ENCODE measurements around the gene GSK3A. TPM values are rescaled to one million over a fixed set of nuclear protein-coding genes. Genes with fewer than 3 reads are reported as not detected.

The GSK3A gene
- total RNA-seq, 2 experiments from 2014 or later: 41.0 to 42.2 TPM

GRCh38 chr19:42199440-42200115, 42.8 kb downstream of the GSK3A start:
- POLR2A ChIA-PET: interaction anchor here (0.6 to 5.7 kb wide), 22 partner anchors 8 to 86 kb away, joined by 3 to 63 read pairs (median 4); partner anchors contain the start of genes CIC, DEDD2, GSK3A and ZNF526
- DNase-seq (peak; percentile 86), ATAC-seq (ENCODE audit: low read depth) (peak; percentile 68)
- H3K9me3 Mint-ChIP-seq: no peaks in the 10 kb centered on the region
- H3K27ac Mint-ChIP-seq: peak overlapping the region; percentile 95
- H3K27me3 Mint-ChIP-seq: no peaks in the 10 kb centered on the region
- H3K36me3 Mint-ChIP-seq: peaks cover 42% of the 10 kb centered on the region
- H3K4me3 Mint-ChIP-seq: peak overlapping the region; percentile 77
- peaks cover 59% of the 10 kb centered on the region for H3K4me1 Mint-ChIP-seq

GRCh38 chr19:42198676-42199439, 43.5 kb downstream of the GSK3A start:
- peak; percentile 68 for ATAC-seq (ENCODE audit: low read depth)
- Mint-ChIP-seq H3K9me3 (peaks cover 2% of the 10 kb centered on the region), H3K27ac (peak overlapping the region; percentile 95), H3K4me3 (peak overlapping the region; percentile 77), H3K4me1 (peaks cover 61% of the 10 kb centered on the region), H3K36me3 (peaks cover 40% of the 10 kb centered on the region), H3K27me3 (peaks cover 2% of the 10 kb centered on the region)
- no peak for DNase-seq
- POLR2A ChIA-PET: interaction anchor here (0.6 to 5.7 kb wide), 25 partner anchors 9 to 86 kb away, joined by 3 to 63 read pairs (median 4); partner anchors contain the start of genes CIC, DEDD2, GSK3A and ZNF526

DNA sequence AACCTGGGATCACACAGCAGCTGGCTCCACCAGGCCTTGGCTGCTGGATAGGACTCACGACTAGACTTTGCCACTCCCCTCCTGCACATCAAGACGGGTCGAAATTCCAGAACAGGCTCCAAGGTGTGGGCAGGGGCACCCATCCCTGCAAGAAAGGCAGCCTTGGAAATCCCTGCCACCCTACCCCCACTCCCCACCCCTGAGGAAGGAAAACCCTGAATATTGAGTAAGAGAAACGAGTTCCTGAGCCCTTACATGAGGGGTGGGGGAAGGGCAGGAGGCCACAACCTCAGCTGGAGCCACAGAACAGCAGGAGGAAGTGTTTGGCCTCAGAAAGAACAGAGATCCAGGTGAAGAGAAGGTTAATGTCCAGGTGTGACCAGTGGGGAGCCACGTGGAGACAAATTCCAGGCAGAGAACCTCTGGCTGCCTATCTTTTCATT, 45.0 kb downstream of the GSK3A start:
- POLR2A ChIA-PET: interaction anchor here (0.6 to 2.6 kb wide), 8 partner anchors 9 to 1331 kb away, joined by 3 to 11 read pairs (median 6); partner anchors contain the start of gene ZNF526

GRCh38 chr19:42196011-42197001, 46.1 kb downstream of the GSK3A start:
- H3K27me3 Mint-ChIP-seq: peaks cover 2% of the 10 kb centered on the region
- H3K9me3 Mint-ChIP-seq: peaks cover 8% of the 10 kb centered on the region
- ATAC-seq (ENCODE audit: low read depth) (no peak), DNase-seq (no peak)
- H3K4me1 Mint-ChIP-seq: peaks cover 54% of the 10 kb centered on the region
- POLR2A ChIA-PET: interaction anchor here (1.4 to 2.6 kb wide), 2 partner anchors 11 to 84 kb away, joined by 6 to 7 read pairs; no protein-coding TSS in a partner anchor
- H3K4me3 Mint-ChIP-seq: no peak overlapping the region
- H3K36me3 Mint-ChIP-seq: peaks cover 33% of the 10 kb centered on the region
- H3K27ac Mint-ChIP-seq: peak overlapping the region; percentile 86

More for the DNA sequence above, 45.0 kb downstream of the GSK3A start:
- DNase-seq (peak; percentile 55), ATAC-seq (ENCODE audit: low read depth) (no peak)
- Mint-ChIP-seq H3K36me3 (peaks cover 38% of the 10 kb centered on the region), H3K27ac (peak overlapping the region; percentile 86), H3K27me3 (peaks cover 2% of the 10 kb centered on the region), H3K4me1 (peaks cover 56% of the 10 kb centered on the region), H3K4me3 (peak overlapping the region; percentile 82), H3K9me3 (peaks cover 8% of the 10 kb centered on the region)

GRCh38 chr19:42193706-42194105, 48.7 kb downstream of the GSK3A start:
- no peak for ATAC-seq (ENCODE audit: low read depth)
- Mint-ChIP-seq H3K36me3 (peaks cover 26% of the 10 kb centered on the region), H3K4me1 (peaks cover 41% of the 10 kb centered on the region), H3K27ac (no peak overlapping the region), H3K4me3 (no peak overlapping the region), H3K27me3 (peaks cover 4% of the 10 kb centered on the region), H3K9me3 (peaks cover 8% of the 10 kb centered on the region)
- POLR2A ChIA-PET: no interaction called here
- no peak for DNase-seq

DNA sequence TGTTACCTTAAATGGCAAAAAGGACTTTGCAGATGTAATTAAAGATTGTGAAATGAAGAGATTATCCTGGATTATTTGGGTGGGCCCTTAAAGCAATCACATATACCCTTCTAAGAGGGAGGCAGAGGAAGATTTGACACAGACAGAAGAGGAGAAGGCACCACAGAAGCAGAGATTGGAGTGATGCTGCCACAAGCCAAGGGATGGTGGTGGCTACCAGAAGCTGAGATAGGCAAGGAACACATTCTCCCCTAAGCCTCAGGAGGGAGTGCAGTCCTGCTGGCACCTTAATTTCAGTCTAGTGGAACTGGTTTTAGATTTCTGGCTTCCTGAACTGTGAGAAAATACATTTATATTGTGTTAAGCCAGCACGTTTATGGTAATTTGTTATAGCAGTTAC, 49.1 kb downstream of the GSK3A start:
- peaks cover 24% of the 10 kb centered on the region for H3K36me3 Mint-ChIP-seq
- H3K27me3 Mint-ChIP-seq: peaks cover 4% of the 10 kb centered on the region
- ATAC-seq (ENCODE audit: low read depth) (no peak), DNase-seq (no peak)
- H3K9me3 Mint-ChIP-seq: peaks cover 8% of the 10 kb centered on the region
- no peak overlapping the region for H3K4me3 Mint-ChIP-seq
- no peak overlapping the region for H3K27ac Mint-ChIP-seq
- POLR2A ChIA-PET: no interaction called here
- H3K4me1 Mint-ChIP-seq: peaks cover 38% of the 10 kb centered on the region

GRCh38 chr19:42191855-42192254, 50.5 kb downstream of the GSK3A start:
- DNase-seq: no peak
- peaks cover 30% of the 10 kb centered on the region for H3K4me1 Mint-ChIP-seq
- H3K27ac Mint-ChIP-seq: no peak overlapping the region
- POLR2A ChIA-PET: interaction anchor here (1.2 kb wide), 1 partner anchor 8 kb away, joined by 3 read pairs; no protein-coding TSS in a partner anchor
- no peak for ATAC-seq (ENCODE audit: low read depth)
- peaks cover 18% of the 10 kb centered on the region for H3K36me3 Mint-ChIP-seq
- H3K4me3 Mint-ChIP-seq: peak overlapping the region; percentile 6
- H3K9me3 Mint-ChIP-seq: peaks cover 8% of the 10 kb centered on the region
- peaks cover 4% of the 10 kb centered on the region for H3K27me3 Mint-ChIP-seq

GRCh38 chr19:42191330-42191729, 51.1 kb downstream of the GSK3A start:
- Mint-ChIP-seq H3K4me1 (peaks cover 25% of the 10 kb centered on the region), H3K4me3 (no peak overlapping the region), H3K27me3 (peaks cover 4% of the 10 kb centered on the region), H3K9me3 (peaks cover 8% of the 10 kb centered on the region), H3K36me3 (peaks cover 13% of the 10 kb centered on the region), H3K27ac (peak overlapping the region; percentile 15)
- no peak for DNase-seq
- peak; percentile 18 for ATAC-seq (ENCODE audit: low read depth)
- POLR2A ChIA-PET: interaction anchor here (1.2 kb wide), 1 partner anchor 8 kb away, joined by 3 read pairs; no protein-coding TSS in a partner anchor

DNA sequence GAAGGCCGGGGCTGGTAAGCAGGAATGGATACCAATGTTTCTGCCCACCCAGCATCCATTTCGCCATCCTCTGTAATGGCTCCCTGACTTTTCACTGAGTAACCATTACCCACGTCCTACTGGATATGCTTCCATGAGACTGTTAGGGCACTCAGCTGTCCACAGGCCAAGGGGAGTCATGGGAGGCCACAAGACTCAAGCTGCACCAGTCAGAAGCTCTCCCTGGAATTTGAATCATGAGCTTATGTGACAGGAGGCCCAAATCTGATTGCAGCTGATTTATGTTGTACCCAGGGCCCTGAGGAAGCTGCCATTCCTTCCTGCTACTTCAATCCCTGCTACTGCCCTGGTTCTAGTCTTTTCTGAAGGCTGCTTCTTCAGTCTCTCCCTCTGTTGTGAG, 53.3 kb downstream of the GSK3A start:
- Mint-ChIP-seq H3K9me3 (peaks cover 7% of the 10 kb centered on the region), H3K4me1 (peaks cover 36% of the 10 kb centered on the region), H3K4me3 (no peak overlapping the region), H3K27ac (no peak overlapping the region), H3K36me3 (peaks cover 7% of the 10 kb centered on the region), H3K27me3 (peaks cover 3% of the 10 kb centered on the region)
- POLR2A ChIA-PET: interaction anchor here (0.6 to 1.7 kb wide), 3 partner anchors 10 to 110 kb away, joined by 3 to 11 read pairs (median 5); no protein-coding TSS in a partner anchor
- DNase-seq (no peak), ATAC-seq (ENCODE audit: low read depth) (no peak)

- Mint-ChIP-seq H3K27me3 (peaks cover 2% of the 10 kb centered on the region), H3K4me3 (no peak overlapping the region), H3K36me3 (peaks cover 6% of the 10 kb centered on the region), H3K27ac (no peak overlapping the region), H3K4me1 (peaks cover 34% of the 10 kb centered on the region), H3K9me3 (peaks cover 4% of the 10 kb centered on the region)
- POLR2A ChIA-PET: interaction anchor here (0.6 to 1.7 kb wide), 2 partner anchors 10 to 69 kb away, joined by 5 to 11 read pairs; no protein-coding TSS in a partner anchor
- ATAC-seq (ENCODE audit: low read depth) (no peak), DNase-seq (no peak)
Observed at GRCh38 chr19:42188665-42189064, 53.7 kb downstream of the GSK3A start.

GRCh38 chr19:42185277-42185676, 57.1 kb downstream of the GSK3A start:
- Mint-ChIP-seq H3K9me3 (no peaks in the 10 kb centered on the region), H3K27me3 (peaks cover 12% of the 10 kb centered on the region), H3K36me3 (no peaks in the 10 kb centered on the region), H3K27ac (peak overlapping the region; percentile 81), H3K4me1 (peaks cover 28% of the 10 kb centered on the region), H3K4me3 (peak overlapping the region; percentile 73)
- DNase-seq: peak; percentile 40
- POLR2A ChIA-PET: interaction anchor here (0.6 to 4.8 kb wide), 7 partner anchors 8 to 61 kb away, joined by 3 to 21 read pairs (median 4); partner anchors contain the start of genes GSK3A and POU2F2
- peak; percentile 97 for ATAC-seq (ENCODE audit: low read depth)

GRCh38 chr19:42184401-42184861, 58.0 kb downstream of the GSK3A start:
- Mint-ChIP-seq H3K4me1 (peaks cover 26% of the 10 kb centered on the region), H3K36me3 (no peaks in the 10 kb centered on the region), H3K27me3 (peaks cover 10% of the 10 kb centered on the region), H3K9me3 (no peaks in the 10 kb centered on the region), H3K4me3 (peak overlapping the region; percentile 49), H3K27ac (peak overlapping the region; percentile 81)
- POLR2A ChIA-PET: interaction anchor here (0.5 to 4.8 kb wide), 7 partner anchors 8 to 95 kb away, joined by 3 to 21 read pairs (median 3); partner anchors contain the start of gene POU2F2
- ATAC-seq (ENCODE audit: low read depth): peak; percentile 28
- DNase-seq: peak; percentile 72

Measured in activated naive CD8-positive, alpha-beta T cell treated with anti-CD3 and anti-CD28 coated beads, Interleukin-2, amount 10 ng/mL, durations not matched to agents 7 days and 5 days (primary cell).